ENCODE data around the gene HBEGF.

The HBEGF gene

GRCh38 chr5:140301136-140301535 lies 45.3 kb downstream of the HBEGF start:
- no peak for DNase-seq

- no peak for DNase-seq
Measured at GRCh38 chr5:140299056-140299455, 47.3 kb downstream of the HBEGF start.

- DNase-seq: no peak
Measured at GRCh38 chr5:140298183-140298601, 48.2 kb downstream of the HBEGF start.

DNA sequence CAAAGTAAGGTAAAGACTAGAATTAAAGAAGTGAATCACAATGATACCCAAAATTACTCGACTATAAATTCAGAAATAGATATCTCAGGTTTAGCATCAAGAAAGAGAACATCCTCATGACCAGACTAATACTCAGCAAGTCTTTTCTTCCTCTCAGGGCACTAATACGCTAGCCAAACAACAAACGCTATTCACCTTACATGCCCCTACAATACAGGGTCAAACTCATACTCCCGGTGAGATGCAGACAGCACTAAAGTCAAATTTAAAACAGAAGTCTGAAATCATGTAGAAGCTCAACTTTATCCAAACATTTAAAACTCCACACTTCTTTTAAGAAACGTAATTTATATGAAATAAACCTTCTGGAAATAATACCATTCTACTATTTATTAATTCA lies 49.1 kb downstream of the HBEGF start:
- no peak for DNase-seq

DNA sequence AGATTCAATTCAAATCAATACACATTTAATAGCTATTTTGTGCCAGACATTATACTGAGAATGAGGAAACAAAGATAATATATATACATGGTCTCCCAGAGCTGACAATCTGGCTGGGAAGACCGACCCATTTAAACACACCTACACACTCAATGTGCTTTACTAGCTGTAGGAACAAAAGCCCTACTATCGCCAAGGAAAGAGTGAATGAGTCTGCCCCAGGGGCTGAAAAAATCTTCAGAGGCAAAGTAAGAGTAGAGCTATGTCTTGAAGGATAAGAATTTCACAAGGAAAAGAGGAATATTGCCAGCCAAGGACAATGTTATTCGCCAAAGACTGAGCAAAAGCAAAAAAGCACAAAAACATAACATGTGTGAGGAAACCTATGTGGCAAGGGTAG lies 50.1 kb downstream of the HBEGF start:
- DNase-seq: no peak

DNA sequence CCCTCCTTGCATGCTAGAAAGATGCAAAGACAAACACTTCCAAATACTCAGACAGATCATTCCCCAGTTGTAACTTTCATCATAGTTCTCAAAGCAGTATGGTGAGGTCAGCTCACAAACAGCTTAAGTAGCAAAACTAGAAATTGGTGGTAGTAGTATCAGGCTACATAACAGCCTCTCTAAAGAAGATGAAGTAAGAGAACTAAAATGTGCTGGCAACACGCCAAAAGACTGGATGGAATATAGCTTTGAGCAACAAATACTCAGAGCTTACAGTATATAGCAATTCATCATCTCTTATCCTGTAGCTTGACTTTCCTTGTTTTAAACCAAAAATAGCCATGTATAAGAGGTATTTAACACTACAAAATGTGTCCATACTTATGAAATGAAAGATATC lies 51.0 kb downstream of the HBEGF start:
- DNase-seq: no peak

- no peak for DNase-seq
Measured at GRCh38 chr5:140294753-140295152, 51.6 kb downstream of the HBEGF start.

GRCh38 chr5:140293849-140294100 lies 52.6 kb downstream of the HBEGF start:
- DNase-seq: no peak

DNA sequence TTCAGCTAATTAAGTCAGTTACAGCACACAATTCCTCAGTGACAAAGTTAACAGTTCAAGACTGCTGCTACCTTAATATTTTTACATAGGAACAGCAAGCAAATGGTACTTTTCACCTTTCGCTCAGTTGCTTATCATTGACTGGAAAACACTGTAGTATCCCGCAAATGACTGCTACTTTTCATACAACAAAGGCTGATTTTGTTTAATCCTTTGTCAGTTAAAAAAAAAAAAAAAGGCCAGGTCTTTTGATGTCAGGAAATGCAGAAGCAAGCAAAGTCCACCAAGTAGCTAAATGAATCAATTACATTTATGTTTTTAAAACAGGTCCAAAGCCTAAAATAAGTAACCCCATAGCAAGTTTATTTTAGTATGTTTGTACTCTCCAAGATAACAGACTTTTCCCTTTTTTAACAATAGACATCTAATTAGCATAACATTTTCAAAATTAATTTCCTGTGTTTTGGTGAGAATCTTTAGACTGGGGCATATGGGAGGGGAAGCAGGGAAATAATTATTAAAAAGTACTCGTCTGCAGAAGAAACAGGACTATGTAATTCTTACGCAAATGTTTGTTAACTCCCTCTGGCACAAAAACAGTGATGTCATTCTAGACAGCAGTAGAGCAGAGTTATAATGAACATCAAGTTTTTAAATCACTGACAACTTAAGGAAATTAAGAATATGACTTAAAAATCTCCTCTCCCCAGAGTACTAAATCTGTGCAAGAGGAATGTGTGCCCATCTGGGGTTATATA lies 53.1 kb downstream of the HBEGF start:
- no peak for DNase-seq

- DNase-seq: no peak
Measured at GRCh38 chr5:140292212-140293036, 54.0 kb downstream of the HBEGF start.

DNA sequence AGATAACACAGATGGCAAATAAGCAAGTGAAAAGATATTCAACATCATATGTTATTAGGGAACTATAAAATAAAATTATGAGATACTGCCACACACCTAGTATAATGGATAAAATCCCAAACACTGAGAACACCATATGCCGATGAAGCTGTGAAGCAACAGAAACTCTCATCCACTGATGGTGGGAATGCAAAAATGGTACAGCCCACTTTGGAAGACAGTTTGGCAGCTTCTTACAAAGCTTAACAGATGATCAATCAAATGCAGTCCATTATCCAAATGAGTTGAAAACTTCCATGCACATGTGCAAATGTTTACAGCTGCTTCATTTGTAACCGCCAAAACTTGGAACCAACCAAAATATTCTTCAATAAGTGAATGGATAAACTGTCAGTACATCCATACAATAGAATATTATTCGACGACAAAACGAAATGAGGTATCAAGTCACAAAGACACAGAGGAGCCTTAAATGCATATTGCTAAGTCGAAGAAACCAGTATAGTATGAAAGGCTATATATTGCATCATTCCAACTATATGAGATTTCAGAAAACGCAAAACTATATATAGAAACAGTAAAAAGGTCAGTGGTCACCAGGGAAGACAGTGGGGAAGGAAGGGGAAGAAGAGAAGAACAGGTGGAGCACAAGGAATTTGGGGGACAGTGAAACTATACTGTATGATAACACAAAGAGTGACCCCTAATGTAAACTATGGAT lies 58.4 kb downstream of the HBEGF start:
- DNase-seq: no peak

- DNase-seq: no peak
Measured at GRCh38 chr5:140286424-140286823, 60.0 kb downstream of the HBEGF start.

DNA sequence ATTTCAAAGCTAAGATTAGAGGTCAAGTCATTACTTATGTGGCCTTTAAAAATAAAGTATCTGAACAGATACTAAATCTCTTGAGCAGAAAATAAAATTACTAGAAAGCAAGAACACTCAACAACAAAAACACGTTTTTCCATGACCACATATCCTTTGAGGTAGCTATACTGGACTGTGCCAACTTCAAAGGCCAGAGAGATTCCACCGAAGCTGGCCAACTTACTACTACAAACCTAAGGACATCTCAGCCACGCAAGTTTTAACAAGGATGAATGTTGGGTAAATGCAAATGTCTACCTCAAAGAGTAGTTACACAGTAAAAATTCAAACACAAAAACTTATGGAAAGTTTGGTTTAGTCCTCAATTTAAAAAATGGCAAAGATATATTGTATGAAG lies 62.4 kb downstream of the HBEGF start:
- DNase-seq: no peak
